HG03354 (cell line): ENCODE data around the gene TLR1.

Experiments used
- ATAC-seq: cut with Tn5 transposase; IDR thresholded peaks from one replicate; pipeline ENCODE4 v1.9.1; 2021; ENCODE audit warnings: mild to moderate bottlenecking; ENCODE audit not compliant: unreplicated experiment, poor library complexity, severe bottlenecking

The TLR1 gene

DNA sequence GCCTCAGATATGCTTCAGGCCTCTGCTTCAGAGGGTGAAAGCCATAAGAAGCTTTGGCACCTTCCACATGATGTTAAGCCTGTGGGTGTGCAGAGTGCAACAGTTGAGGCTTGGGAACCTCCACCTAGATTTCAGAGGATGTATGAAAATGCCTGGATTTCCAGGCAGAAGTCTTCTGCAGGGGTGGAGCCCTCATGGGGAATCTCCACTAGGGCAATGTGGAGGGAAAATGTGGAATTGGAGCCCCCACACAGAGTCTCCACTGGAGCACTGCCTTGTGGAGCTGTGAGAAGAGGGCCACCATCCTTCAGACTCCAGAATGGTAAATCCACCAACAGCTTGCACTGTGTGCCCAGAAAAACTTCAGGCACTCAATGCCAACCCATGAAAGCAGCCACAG, 57.0 kb downstream of the TLR1 start:
- no peak for ATAC-seq
